Measurements from ENCODE around the gene TRIB2. TPM values are rescaled to one million over a fixed set of nuclear protein-coding genes. Genes with fewer than 3 reads are reported as not detected.
A peak's percentile ranks its signal among the peaks of the same experiment; 100 is the strongest.

TRIB2 gene
- total and polyA plus RNA-seq, 9 of the 15 experiments (the other 6 are each of a cell fraction or from before 2014, with no cell fraction given) = 9.0 to 39.0 (median 26.3) TPM

GRCh38 chr2:12705742-12706141, 11.0 kb upstream of the TRIB2 start (continued):
- no peak for TF ChIP-seq ZNF408 (CRISPR knock-in tag; IDR thresholded peaks at IDR 0.05; ENCODE audit: low read depth)
- no peak for TF ChIP-seq ELF4 (CRISPR knock-in tag; IDR thresholded peaks at IDR 0.05)
- TF ChIP-seq HNRNPH1 (optimal IDR thresholded peaks at IDR 0.05; ENCODE audit: low read depth, low read length) = no peak
- TF ChIP-seq NFXL1 (CRISPR knock-in tag; IDR thresholded peaks at IDR 0.05) = no peak
- no peak for TF ChIP-seq STAT6 (CRISPR knock-in tag; IDR thresholded peaks at IDR 0.05)
- peak; percentile 94 for TF ChIP-seq CBFA2T3 (IDR thresholded peaks at IDR 0.05)
- no peak for TF ChIP-seq POLR2AphosphoS2 (IDR thresholded peaks at IDR 0.05; ENCODE audit: low read length)
- no peak for TF ChIP-seq ZNF561 (CRISPR knock-in tag; conservative IDR thresholded peaks at IDR 0.05)
- no peak for TF ChIP-seq ZBTB2 (IDR thresholded peaks at IDR 0.05)
- TF ChIP-seq NCOA2 (IDR thresholded peaks at IDR 0.05; ENCODE audit: partially characterized antibody in 2 of 2) = no peak
- peak; percentile 86 for TF ChIP-seq TCF3 (CRISPR knock-in tag; IDR thresholded peaks at IDR 0.05)
- no peak for TF ChIP-seq ASH1L (IDR thresholded peaks at IDR 0.05; ENCODE audit: borderline replicate concordance, low read depth, partially characterized antibody)
- TF ChIP-seq ZNF695 (CRISPR knock-in tag; IDR thresholded peaks at IDR 0.05) = no peak
- no peak for TF ChIP-seq ETS2 (tag; IDR thresholded peaks at IDR 0.05; ENCODE audit: borderline replicate concordance, poor library complexity, severe bottlenecking)
- no peak for TF ChIP-seq CHD4 (IDR thresholded peaks at IDR 0.05; ENCODE audit: insufficient read depth, insufficient replicate concordance, low read depth, low read length, poor library complexity, severe bottlenecking)
- no peak for TF ChIP-seq ZNF23 (CRISPR knock-in tag; IDR thresholded peaks at IDR 0.05)
- no peak for TF ChIP-seq ZNF639 (CRISPR knock-in tag; conservative IDR thresholded peaks at IDR 0.05 in 1 of 2, IDR thresholded peaks at IDR 0.05 in 1 of 2)
- peak; percentile 71 for TF ChIP-seq MTA2 (IDR thresholded peaks at IDR 0.05; ENCODE audit: low read depth)
- no peak for TF ChIP-seq DLX4 (CRISPR knock-in tag; IDR thresholded peaks at IDR 0.05)
- TF ChIP-seq CBX2 (IDR thresholded peaks at IDR 0.05; ENCODE audit: insufficient read depth, low read length, poor library complexity, severe bottlenecking) = no peak
- TF ChIP-seq CBX5 (IDR thresholded peaks at IDR 0.05; ENCODE audit: borderline replicate concordance, low read depth) = no peak; the same call in 1 of the 2 replicates
- TF ChIP-seq EWSR1 (IDR thresholded peaks at IDR 0.05; ENCODE audit: borderline replicate concordance, low read depth, partially characterized antibody) = no peak
- no peak for TF ChIP-seq CEBPG (CRISPR knock-in tag; IDR thresholded peaks at IDR 0.05)
- TF ChIP-seq CEBPG (tag; conservative IDR thresholded peaks at IDR 0.05 in 1 of 2, IDR thresholded peaks at IDR 0.05 in 1 of 2) = no peak
